Stimulated activated CD8-positive, alpha-beta memory T cell treated with anti-CD3 and anti-CD28 coated beads, Interleukin-12 subunit alpha, Interleukin-12 subunit beta, amount 100 ng/mL, for 4 hours (primary cell): ENCODE results near the gene BLMH.

Experiments used
- DNase-seq: peaks from one replicate; pipeline ENCODE4 v3.0.0-alpha.2; 2020; ENCODE audit warnings: low read depth

The BLMH gene

GRCh38 chr17:30200106-30200505, 91.6 kb downstream of the BLMH start:
- no peak for DNase-seq

GRCh38 chr17:30199600-30199999, 92.1 kb downstream of the BLMH start:
- no peak for DNase-seq
